ENCODE measurements around the gene CTU2.

DNA sequence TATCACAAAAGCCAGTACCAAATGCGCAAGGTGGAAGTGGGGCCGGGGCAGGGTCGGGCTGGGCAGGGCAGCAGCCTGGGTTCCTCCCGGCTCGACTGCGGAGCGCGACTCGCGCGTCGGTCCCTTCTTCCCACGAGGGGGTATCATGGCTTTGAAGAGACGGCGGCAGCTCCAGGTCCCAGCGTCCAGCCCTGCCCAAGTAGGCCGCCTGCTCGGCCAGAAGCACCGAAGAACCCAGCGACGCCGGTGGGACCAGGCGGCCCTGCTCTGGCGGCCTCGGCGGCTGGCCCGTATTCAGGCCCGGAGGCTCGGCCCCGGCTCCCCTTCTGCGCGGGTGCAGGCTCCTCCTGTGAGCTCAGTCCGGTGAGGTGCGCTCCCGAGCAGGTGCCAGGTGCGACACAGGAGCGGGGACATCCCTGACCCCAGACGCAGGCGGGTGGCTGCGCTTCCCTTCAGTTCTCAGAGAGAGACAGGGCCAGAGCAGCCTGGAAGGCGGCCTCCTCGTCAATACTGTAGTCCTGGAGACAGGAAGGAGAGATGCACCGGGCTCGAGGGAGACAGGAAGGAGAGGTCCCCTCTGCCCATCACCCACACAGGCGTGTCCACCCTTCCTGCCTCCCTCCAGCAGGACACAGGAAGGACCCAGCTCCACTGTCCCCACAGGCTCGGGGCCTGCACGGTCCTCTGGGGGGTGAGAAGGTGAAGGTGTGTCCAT, 9.0 kb upstream of the CTU2 start:
- no peak for TF ChIP-seq EP300 (IDR thresholded peaks at IDR 0.05; ENCODE audit: borderline replicate concordance in 1 of 2, low read depth in 1 of 2, low read length in 1 of 2)
- TF ChIP-seq RAD21 (IDR thresholded peaks at IDR 0.05; ENCODE audit: low read length): no peak
- no peak for TF ChIP-seq TAF1 (IDR thresholded peaks at IDR 0.05; ENCODE audit: borderline replicate concordance, low read depth, low read length)
- TF ChIP-seq CTCF (IDR thresholded peaks at IDR 0.05): no peak
